ENCODE measurements around the gene BHMT.

GRCh38 chr5:79136618-79137017 is 25.0 kb downstream of the BHMT start:
- TF ChIP-seq CTCF (IDR thresholded peaks at IDR 0.05; ENCODE audit: low read depth, low read length), result no peak
- no peak for TF ChIP-seq POLR2A (IDR thresholded peaks at IDR 0.05; ENCODE audit: extremely low read depth, insufficient read length)
- TF ChIP-seq MAX (IDR thresholded peaks at IDR 0.05; ENCODE audit: low read depth, low read length), result no peak
- TF ChIP-seq MYC (IDR thresholded peaks at IDR 0.05; ENCODE audit: low read depth, low read length), result no peak
